SK-N-SH (cell line): ENCODE measurements around the gene PACSIN2. TPM values are rescaled to one million over a fixed set of nuclear protein-coding genes. Genes with fewer than 3 reads are reported as not detected.

Source experiments
- CTCF ChIA-PET: fragments of 300-600, 350-600 bp; formaldehyde crosslinking; extraction: SDS; loops from one replicate; lab custom pipeline; 2021; lab: Yijun Ruan, JAX
- POLR2A ChIA-PET: fragments of 350-600 bp; sonication (Branson Sonifier 250); formaldehyde crosslinking; extraction: SDS; loops from one replicate; lab custom pipeline; 2020; ENCODE audit warnings: antibody characterized with exemption, inconsistent platforms; lab: Yijun Ruan, JAX
- DNase-seq: peaks from one replicate; pipeline ENCODE4 v3.0.0; 2012
- H2AFZ ChIP-seq: fragments of 200-600 bp; sonication (generic); 2 replicates; pipeline ENCODE4 v1.8.1; 2016; ENCODE audit warnings: antibody characterized with exemption, mild to moderate bottlenecking, low read depth
- H3F3A ChIP-seq: fragments of 200-600 bp; sonication (generic); replicated peaks from 2 replicates; pipeline ENCODE3; 2016; ENCODE audit warnings: antibody characterized with exemption, mild to moderate bottlenecking; ENCODE audit not compliant: insufficient read depth
- H3K27ac ChIP-seq, 2 experiments: fragments of 200-500 bp in 1 of 2; fragments of 200-600 bp in 1 of 2; sonication (Bioruptor generic) in 1 of 2; sonication (generic), shearing (Covaris generic) in 1 of 2; 2 replicates each; pipeline versions ENCODE4 v1.5.1 to v1.6.1; 2014 to 2016; ENCODE audit warnings: low read depth in 2 of 2, inconsistent platforms in 1 of 2, low read length in 1 of 2, mild to moderate bottlenecking in 1 of 2, mixed read lengths in 1 of 2
- H3K27me3 ChIP-seq: fragments of 200-600 bp; sonication (generic), shearing (Covaris generic); 2 replicates; pipeline ENCODE4 v1.6.1; 2016; ENCODE audit warnings: mixed run types; ENCODE audit not compliant: insufficient read depth
- H3K36me3 ChIP-seq, 2 experiments: fragments of 200-500 bp in 1 of 2; fragments of 200-600 bp in 1 of 2; sonication (Bioruptor generic) in 1 of 2; sonication (generic) in 1 of 2; replicated peaks in 1 of 2; 2 replicates each; pipeline versions ENCODE3 to v1.5.1; 2014 to 2016; ENCODE audit warnings: low read length in 1 of 2, mild to moderate bottlenecking in 1 of 2; ENCODE audit not compliant: insufficient read depth in 2 of 2, control insufficient read depth in 1 of 2
- H3K4me1 ChIP-seq, 2 experiments: fragments of 200-500 bp in 1 of 2; fragments of 200-600 bp in 1 of 2; sonication (Bioruptor generic) in 1 of 2; sonication (generic), shearing (Covaris generic) in 1 of 2; 2 replicates each; pipeline versions ENCODE4 v1.5.1 to v1.6.1; 2014 to 2016; ENCODE audit warnings: low read depth in 1 of 2, low read length in 1 of 2, mixed run types in 1 of 2; ENCODE audit not compliant: insufficient read depth in 2 of 2, control insufficient read depth in 1 of 2
- H3K4me2 ChIP-seq: fragments of 200-600 bp; sonication (generic), shearing (Covaris generic); 2 replicates; pipeline ENCODE4 v1.6.1; 2017; ENCODE audit warnings: mixed run types
- H3K4me3 ChIP-seq, 2 experiments: fragments of 200-500 bp in 1 of 2; fragments of 200-600 bp in 1 of 2; sonication (Bioruptor generic) in 1 of 2; sonication (generic), shearing (Covaris generic) in 1 of 2; 2 replicates each; pipeline versions ENCODE4 v1.5.1 to v1.8.1; 2014 to 2016; ENCODE audit warnings: low read depth in 2 of 2, inconsistent platforms in 1 of 2, low read length in 1 of 2, mild to moderate bottlenecking in 1 of 2, mixed read lengths in 1 of 2, moderate library complexity in 1 of 2
- H3K79me2 ChIP-seq: fragments of 200-600 bp; sonication (generic); 2 replicates; pipeline ENCODE4 v1.8.1; 2017; ENCODE audit warnings: mild to moderate bottlenecking; ENCODE audit not compliant: insufficient read depth
- H3K9ac ChIP-seq: fragments of 200-600 bp; sonication (generic); 2 replicates; pipeline ENCODE4 v1.6.1; 2017; ENCODE audit warnings: mixed run types
- H3K9me2 ChIP-seq: fragments of 200-600 bp; sonication (generic); 2 replicates; pipeline ENCODE4 v1.6.1; 2017; ENCODE audit warnings: mixed run types
- H3K9me3 ChIP-seq: fragments of 200-600 bp; sonication (generic); 2 replicates; pipeline ENCODE4 v1.6.1; 2017; ENCODE audit warnings: mixed run types, mild to moderate bottlenecking, moderate library complexity
- H4K20me1 ChIP-seq: fragments of 200-600 bp; sonication (generic); 2 replicates; pipeline ENCODE4 v1.6.1; 2017; ENCODE audit warnings: mild to moderate bottlenecking, mixed run types; ENCODE audit not compliant: insufficient read depth
- CHD2 ChIP-seq: fragments of 150-350 bp; IDR thresholded peaks from 2 replicates; pipeline ENCODE4 v1.6.1; 2018; ENCODE audit warnings: low read length; ENCODE audit not compliant: partially characterized antibody
- ELF1 ChIP-seq: IDR thresholded peaks from 2 replicates; pipeline ENCODE4 v1.4.0; 2012
- EP300 ChIP-seq, 2 experiments: IDR thresholded peaks; 2 replicates each; pipeline versions ENCODE4 v1.4.0 to v1.6.1; 2012; ENCODE audit warnings: borderline replicate concordance in 1 of 2, low read depth in 1 of 2, low read length in 1 of 2
- EZH2phosphoT487 ChIP-seq: fragments of 200-600 bp; sonication (generic); IDR thresholded peaks from 2 replicates; pipeline ENCODE4 v1.6.1; 2017; ENCODE audit warnings: low read depth, mixed run types, mild to moderate bottlenecking, antibody characterized with exemption, moderate library complexity, borderline replicate concordance
- FOSL2 ChIP-seq: IDR thresholded peaks from 2 replicates; pipeline ENCODE4 v1.4.0; 2012; ENCODE audit warnings: low read depth, mild to moderate bottlenecking, moderate library complexity, borderline replicate concordance
- FOXJ3 ChIP-seq: sonication (generic); formaldehyde crosslinking; IDR thresholded peaks from 2 replicates; pipeline ENCODE4 v1.5.1; 2020; ENCODE audit warnings: mild to moderate bottlenecking, missing genetic modification reagents
- FOXM1 ChIP-seq: IDR thresholded peaks from 2 replicates; pipeline ENCODE4 v1.4.0; 2012; ENCODE audit warnings: low read depth, mild to moderate bottlenecking
- GABPA ChIP-seq: IDR thresholded peaks from 2 replicates; pipeline ENCODE4 v1.4.0; 2012; ENCODE audit warnings: low read depth, mild to moderate bottlenecking
- GATA2 ChIP-seq: sonication (generic); formaldehyde crosslinking; IDR thresholded peaks from 2 replicates; pipeline ENCODE4 v1.5.0; 2020; ENCODE audit warnings: mild to moderate bottlenecking, missing genetic modification reagents
- JUND ChIP-seq: IDR thresholded peaks from 2 replicates; pipeline ENCODE4 v1.4.0; 2012
- MEF2A ChIP-seq: IDR thresholded peaks from 2 replicates; pipeline ENCODE4 v1.4.0; 2012; ENCODE audit warnings: low read depth, borderline replicate concordance
- NFIC ChIP-seq: IDR thresholded peaks from 2 replicates; pipeline ENCODE4 v1.4.0; 2012; ENCODE audit warnings: borderline replicate concordance
- NRF1 ChIP-seq: IDR thresholded peaks from 2 replicates; pipeline ENCODE4 v1.6.1; 2012; ENCODE audit warnings: low read depth, mild to moderate bottlenecking, low read length
- POLR2AphosphoS5 ChIP-seq: IDR thresholded peaks from 2 replicates; pipeline ENCODE4 v1.6.1; 2012; ENCODE audit warnings: low read depth, low read length
- RAD21 ChIP-seq: IDR thresholded peaks from 2 replicates; pipeline ENCODE4 v1.6.1; 2012; ENCODE audit warnings: mild to moderate bottlenecking, low read length
- SIN3A ChIP-seq: IDR thresholded peaks from 2 replicates; pipeline ENCODE4 v1.6.1; 2012; ENCODE audit warnings: low read depth, mild to moderate bottlenecking, low read length, moderate library complexity, borderline replicate concordance
- TAF1 ChIP-seq: IDR thresholded peaks from 2 replicates; pipeline ENCODE4 v1.6.1; 2012; ENCODE audit warnings: low read depth, mild to moderate bottlenecking, low read length, moderate library complexity, borderline replicate concordance
- WGBS: methylation state at CpG from one replicate; pipeline ENCODE4 v1.1.6; 2017; ENCODE audit warnings: low lambda C conversion rate; 5-methylcytosine and 5-hydroxymethylcytosine counted together
- polyA plus RNA-seq, 3 experiments: library from polyadenylated mRNA; depleted of rRNA; stranded (reverse); fragments of >200 nt; gene quantifications; 2 replicates each; pipeline ENCODE4 v1.2.3, GENCODE V29; 2012
- TF ChIP-seq, protein P1 (sequence below): fragments of 150-350 bp; IDR thresholded peaks from 2 replicates; pipeline ENCODE4 v1.6.1; 2016; ENCODE audit warnings: mild to moderate bottlenecking, low read depth, low read length
- TF ChIP-seq, protein P2 (sequence below): IDR thresholded peaks from 2 replicates; pipeline ENCODE4; 2012
- TF ChIP-seq, protein P3 (sequence below): IDR thresholded peaks from 2 replicates; pipeline ENCODE4 v1.4.0; 2012; ENCODE audit warnings: low read depth, borderline replicate concordance

PACSIN2 gene
- polyA plus RNA-seq, 1 of the 3 experiments (the other 2 are of a cell fraction), result 60.5 TPM

DNA sequence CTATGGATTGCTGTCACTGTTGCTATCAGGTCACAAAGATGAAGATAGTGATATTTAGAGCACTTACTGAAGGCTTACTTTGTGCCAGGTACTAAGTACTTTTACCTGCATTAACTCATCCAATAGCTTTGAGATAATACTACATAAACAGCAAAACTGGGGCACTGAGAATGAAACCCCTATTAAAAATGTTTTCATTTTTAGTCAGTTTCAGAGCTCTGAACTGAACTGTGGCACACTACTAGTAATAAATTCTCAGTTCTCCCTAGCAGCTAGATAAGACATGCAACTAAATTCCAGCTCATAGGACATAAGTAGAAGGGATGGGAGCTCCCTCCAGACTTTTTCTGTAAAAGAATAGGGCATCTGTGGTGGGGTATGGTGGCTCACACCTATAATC is 181.8 kb downstream of the PACSIN2 start:
- Histone ChIP-seq H3K36me3 (peaks cover 25 to 28% of the 10 kb centered on the region in 2 experiments), H3K4me1 (no peaks in the 10 kb centered on the region), H3K9me2 (no peaks in the 10 kb centered on the region), H3K4me2 (no peak overlapping the region), H2AFZ (no peak overlapping the region), H3K27ac (no peak overlapping the region), H3K9ac (no peak overlapping the region), H3K4me3 (no peak overlapping the region), H3K79me2 (peaks cover 7% of the 10 kb centered on the region; the same call in 1 of the 2 replicates), H4K20me1 (no peaks in the 10 kb centered on the region)
- CTCF ChIA-PET, result no interaction called here
- POLR2A ChIA-PET, result no interaction called here
- no peak for DNase-seq
- TF ChIP-seq JUND (no peak), MEF2A (no peak)
- TF ChIP-seq, all 33 proteins: peak for 0
- H3K27me3 ChIP-seq, result no peaks in the 10 kb centered on the region
- H3K9me3 ChIP-seq, result no peaks in the 10 kb centered on the region
- H3F3A ChIP-seq, result no peaks in the 10 kb centered on the region

DNA sequence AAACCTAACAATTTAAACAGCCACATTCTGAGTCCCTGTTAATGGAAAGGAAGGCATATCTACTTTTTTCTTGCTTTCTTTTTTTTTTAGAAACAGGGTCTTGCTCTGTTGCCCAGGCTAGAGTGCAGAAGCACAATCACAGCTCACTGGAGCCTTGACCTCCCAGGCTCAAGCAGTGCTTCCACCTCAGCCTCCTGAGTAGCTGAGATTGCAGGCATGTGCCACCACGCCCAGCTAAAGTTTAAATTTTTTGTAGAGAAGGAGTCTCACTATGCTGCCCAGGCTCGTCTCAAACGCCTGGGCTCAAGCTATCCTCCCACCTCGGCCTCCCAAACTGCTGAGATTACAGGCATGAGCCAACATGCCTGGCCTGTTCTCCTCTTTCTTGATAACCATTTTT is 183.2 kb downstream of the PACSIN2 start:
- peaks cover 25 to 28% of the 10 kb centered on the region in 2 experiments for H3K36me3 ChIP-seq
- POLR2A ChIA-PET, result no interaction called here

More for the DNA sequence above, 183.2 kb downstream of the PACSIN2 start:
- H3K9me3 ChIP-seq, result no peaks in the 10 kb centered on the region
- H3K4me2 ChIP-seq, result no peak overlapping the region
- H2AFZ ChIP-seq, result no peak overlapping the region
- no peaks in the 10 kb centered on the region for H3K4me1 ChIP-seq
- no peak overlapping the region for H3K9ac ChIP-seq
- no peak overlapping the region for H3K27ac ChIP-seq
- CTCF ChIA-PET, result no interaction called here
- H3K9me2 ChIP-seq, result no peaks in the 10 kb centered on the region
- H3F3A ChIP-seq, result no peaks in the 10 kb centered on the region
- TF ChIP-seq EZH2phosphoT487 (no peak), FOXM1 (no peak), TAF1 (no peak), RAD21 (no peak), NFIC (no peak), GATA2 (CRISPR knock-in tag) (no peak), POLR2AphosphoS5 (no peak), NRF1 (no peak), SIN3A (no peak), MEF2A (no peak), EP300 (IDR thresholded peaks at IDR 0.05; ENCODE audit: borderline replicate concordance in 1 of 2, low read depth in 1 of 2, low read length in 1 of 2) (no peak), CHD2 (no peak), ELF1 (no peak), FOXJ3 (no peak), FOSL2 (no peak), GABPA (no peak)
- TF ChIP-seq, protein P1, sequence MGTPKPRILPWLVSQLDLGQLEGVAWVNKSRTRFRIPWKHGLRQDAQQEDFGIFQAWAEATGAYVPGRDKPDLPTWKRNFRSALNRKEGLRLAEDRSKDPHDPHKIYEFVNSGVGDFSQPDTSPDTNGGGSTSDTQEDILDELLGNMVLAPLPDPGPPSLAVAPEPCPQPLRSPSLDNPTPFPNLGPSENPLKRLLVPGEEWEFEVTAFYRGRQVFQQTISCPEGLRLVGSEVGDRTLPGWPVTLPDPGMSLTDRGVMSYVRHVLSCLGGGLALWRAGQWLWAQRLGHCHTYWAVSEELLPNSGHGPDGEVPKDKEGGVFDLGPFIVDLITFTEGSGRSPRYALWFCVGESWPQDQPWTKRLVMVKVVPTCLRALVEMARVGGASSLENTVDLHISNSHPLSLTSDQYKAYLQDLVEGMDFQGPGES, result no peak
- TF ChIP-seq, protein P2, sequence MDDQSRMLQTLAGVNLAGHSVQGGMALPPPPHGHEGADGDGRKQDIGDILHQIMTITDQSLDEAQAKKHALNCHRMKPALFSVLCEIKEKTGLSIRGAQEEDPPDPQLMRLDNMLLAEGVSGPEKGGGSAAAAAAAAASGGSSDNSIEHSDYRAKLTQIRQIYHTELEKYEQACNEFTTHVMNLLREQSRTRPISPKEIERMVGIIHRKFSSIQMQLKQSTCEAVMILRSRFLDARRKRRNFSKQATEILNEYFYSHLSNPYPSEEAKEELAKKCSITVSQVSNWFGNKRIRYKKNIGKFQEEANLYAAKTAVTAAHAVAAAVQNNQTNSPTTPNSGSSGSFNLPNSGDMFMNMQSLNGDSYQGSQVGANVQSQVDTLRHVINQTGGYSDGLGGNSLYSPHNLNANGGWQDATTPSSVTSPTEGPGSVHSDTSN, result no peak
- TF ChIP-seq, protein P3, sequence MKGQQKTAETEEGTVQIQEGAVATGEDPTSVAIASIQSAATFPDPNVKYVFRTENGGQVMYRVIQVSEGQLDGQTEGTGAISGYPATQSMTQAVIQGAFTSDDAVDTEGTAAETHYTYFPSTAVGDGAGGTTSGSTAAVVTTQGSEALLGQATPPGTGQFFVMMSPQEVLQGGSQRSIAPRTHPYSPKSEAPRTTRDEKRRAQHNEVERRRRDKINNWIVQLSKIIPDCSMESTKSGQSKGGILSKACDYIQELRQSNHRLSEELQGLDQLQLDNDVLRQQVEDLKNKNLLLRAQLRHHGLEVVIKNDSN, result no peak
- DNase-seq, result no peak
- no peaks in the 10 kb centered on the region for H4K20me1 ChIP-seq
- no peaks in the 10 kb centered on the region; the same call in 1 of the 2 replicates for H3K79me2 ChIP-seq
- 100% methylated on average over 3 of the region's 4 CpGs for WGBS
- H3K4me3 ChIP-seq, result no peak overlapping the region
- H3K27me3 ChIP-seq, result no peaks in the 10 kb centered on the region
